ENCODE measurements around the gene SH3RF1. TPM values are rescaled to one million over a fixed set of nuclear protein-coding genes. Genes with fewer than 3 reads are reported as not detected.

The SH3RF1 gene
- total RNA-seq, 1 experiment from 2014 or later, result 15.3 TPM

DNA sequence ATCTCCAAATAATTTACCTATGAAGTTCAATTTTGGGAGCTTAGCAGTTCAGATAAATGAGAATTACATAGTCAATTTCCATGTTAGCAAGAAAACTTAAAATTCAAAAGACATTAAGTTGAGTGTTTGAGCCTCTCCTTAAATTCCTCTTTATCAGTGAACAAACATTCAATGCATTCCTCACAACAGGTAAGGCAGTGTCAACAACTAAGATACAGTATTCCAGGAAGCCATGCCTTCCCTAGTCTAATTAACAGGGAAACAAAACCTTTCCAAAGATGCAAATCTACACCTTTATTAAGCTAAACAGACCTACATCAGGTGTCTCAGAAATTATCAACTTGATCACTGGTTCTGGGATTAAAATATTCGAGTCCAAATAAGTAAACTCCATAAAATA lies 3.7 kb downstream of the SH3RF1 start:
- H3K18ac ChIP-seq (ENCODE audit: insufficient read length, low read depth, low read length), result no peak overlapping the region
- DNase-seq, result no peak
- H3K14ac ChIP-seq (ENCODE audit: insufficient read depth, low read length), result no peak overlapping the region
- H4K91ac ChIP-seq (ENCODE audit: insufficient read length, low read depth, low read length), result no peak overlapping the region
- H3K4me1 ChIP-seq (ENCODE audit: insufficient read depth, low read length), result peaks cover 4% of the 10 kb centered on the region; the same call in 1 of the 2 replicates
- Mint-ChIP-seq H3K4me3 (peak overlapping the region in 1 of 2 experiments; percentile 58; a peak in 1 of 5 replicates), H3K9me3 (no peaks in the 10 kb centered on the region; a peak in 1 of 5 replicates), H3K27ac (peak overlapping the region; percentile 66 to 96 (median 83); a peak in 5 of 7 replicates), H3K36me3 (ENCODE audit: insufficient read depth in 1 of 3, low read depth in 3 of 3) (peaks cover 22 to 30% (median 23%) of the 10 kb centered on the region in 3 experiments), H3K27me3 (ENCODE audit: low read depth) (peaks cover 3% of the 10 kb centered on the region; the same call in 1 of the 2 replicates), H3K4me1 (peaks cover 30 to 34% of the 10 kb centered on the region in 2 experiments)
- H4K8ac ChIP-seq (replicated peaks; ENCODE audit: insufficient read length, low read depth, low read length), result no peak overlapping the region
- H3K23ac ChIP-seq (ENCODE audit: insufficient read length, low read depth, low read length), result no peak overlapping the region
- WGBS (ENCODE audit: extremely low coverage, insufficient read length, low lambda C conversion rate), result no CpG with 5 or more reads among the region's 1 CpG
- H3K27ac ChIP-seq (ENCODE audit: insufficient read length, low read depth, low read length), result no peak overlapping the region
- H2BK12ac ChIP-seq (ENCODE audit: insufficient read length, low read depth, low read length), result no peak overlapping the region
- H3K23me2 ChIP-seq (ENCODE audit: insufficient read length, low read depth, low read length, poor library complexity, severe bottlenecking), result peaks cover 16% of the 10 kb centered on the region
- H3K4me2 ChIP-seq (ENCODE audit: insufficient read depth, insufficient read length, low read length), result no peak overlapping the region
- peaks cover 5% of the 10 kb centered on the region; the same call in 1 of the 2 replicates for H3K79me2 ChIP-seq (ENCODE audit: insufficient read depth, low read length)
- H3K4ac ChIP-seq (ENCODE audit: low read depth, low read length), result no peak overlapping the region
- no peak overlapping the region for H2AK5ac ChIP-seq (ENCODE audit: insufficient read length, low read length)
- no peak overlapping the region for H2BK5ac ChIP-seq (ENCODE audit: insufficient read length, low read length)
- no peaks in the 10 kb centered on the region for H4K20me1 ChIP-seq (ENCODE audit: control insufficient read depth, insufficient read depth, insufficient read length)
- H2BK20ac ChIP-seq (ENCODE audit: low read depth, low read length, poor library complexity, severe bottlenecking), result no peak overlapping the region
- H2BK15ac ChIP-seq (ENCODE audit: low read depth, low read length), result no peak overlapping the region
- no peak overlapping the region for H3K56ac ChIP-seq (ENCODE audit: insufficient read length, low read depth, low read length)
- no peak overlapping the region for H2AFZ ChIP-seq (ENCODE audit: low read length)
- H2BK120ac ChIP-seq (ENCODE audit: low read depth, low read length, poor library complexity, severe bottlenecking), result no peak overlapping the region
- TF ChIP-seq CTCF (conservative IDR thresholded peaks at IDR 0.05), result no peak
- no peak overlapping the region for H3K9ac ChIP-seq (ENCODE audit: extremely low read depth, insufficient read length, low read length)
- H4K5ac ChIP-seq (ENCODE audit: insufficient read length, low read depth, low read length), result no peak overlapping the region
- H3K9me3 ChIP-seq (ENCODE audit: control insufficient read depth, low read depth, low read length), result no peaks in the 10 kb centered on the region
- H3T11ph ChIP-seq (ENCODE audit: low read length), result no peak overlapping the region
- no peaks in the 10 kb centered on the region for H3K27me3 ChIP-seq (ENCODE audit: insufficient read depth, low read length)
- H3K79me1 ChIP-seq (ENCODE audit: insufficient read depth, low read depth, low read length, poor library complexity, severe bottlenecking), result no peaks in the 10 kb centered on the region

All from H9 (cell line).